GM12878 (cell line): Measurements from ENCODE around the gene USH1G. TPM values are rescaled to one million over a fixed set of nuclear protein-coding genes. Genes with fewer than 3 reads are reported as not detected.

Experiments used
- ASH2L ChIP-seq: fragments of 300-600, 200-600 bp; sonication (generic); IDR thresholded peaks from 2 replicates; pipeline ENCODE4 v1.6.1; 2017; ENCODE audit warnings: low read depth, mild to moderate bottlenecking, borderline replicate concordance
- CBX5 ChIP-seq: sonication (generic); IDR thresholded peaks from 2 replicates; pipeline ENCODE4 v1.6.1; 2016; ENCODE audit warnings: low read depth, moderate library complexity, mild to moderate bottlenecking, inconsistent platforms
- CREB1 ChIP-seq: IDR thresholded peaks from 2 replicates; pipeline ENCODE4 v1.6.1; 2012; ENCODE audit warnings: low read depth, mild to moderate bottlenecking, inconsistent platforms
- ETV6 ChIP-seq, 2 experiments: fragments of 450-650 bp in 1 of 2; IDR thresholded peaks in 1 of 2; conservative IDR thresholded peaks in 1 of 2; 2 replicates each; pipeline ENCODE4 v1.6.1; 2014; ENCODE audit warnings: antibody characterized with exemption in 1 of 2, borderline replicate concordance in 1 of 2, low read depth in 1 of 2, mild to moderate bottlenecking in 1 of 2, moderate library complexity in 1 of 2
- MYC ChIP-seq: IDR thresholded peaks from 2 replicates; pipeline ENCODE4 v1.6.1; 2011; ENCODE audit warnings: mild to moderate bottlenecking, low read length, moderate library complexity, inconsistent platforms; ENCODE audit not compliant: insufficient read depth, insufficient replicate concordance, insufficient read length, severe bottlenecking
- NFIC ChIP-seq: IDR thresholded peaks from 2 replicates; pipeline ENCODE4 v1.6.1; 2012; ENCODE audit warnings: low read depth, mild to moderate bottlenecking, inconsistent platforms, low read length, moderate library complexity
- POLR2AphosphoS5 ChIP-seq: IDR thresholded peaks from 2 replicates; pipeline ENCODE4 v1.6.1; 2011; ENCODE audit warnings: mild to moderate bottlenecking, low read length, inconsistent platforms
- RBBP5 ChIP-seq: fragments of 200-600 bp; sonication (generic); conservative IDR thresholded peaks from 2 replicates; pipeline ENCODE4 v1.6.1; 2016
- SRF ChIP-seq, 2 experiments: IDR thresholded peaks; 2 replicates each; pipeline ENCODE4 v1.6.1; 2011; ENCODE audit warnings: low read depth in 2 of 2, low read length in 2 of 2, mild to moderate bottlenecking in 1 of 2, moderate library complexity in 1 of 2
- STAT1 ChIP-seq: fragments of 450-650 bp; conservative IDR thresholded peaks from 2 replicates; pipeline ENCODE4 v1.6.1; 2014; ENCODE audit warnings: antibody characterized with exemption, mild to moderate bottlenecking
- TCF3 ChIP-seq: IDR thresholded peaks from 2 replicates; pipeline ENCODE4 v1.6.1; 2012; ENCODE audit warnings: low read depth, mild to moderate bottlenecking, low read length, borderline replicate concordance; ENCODE audit not compliant: insufficient read depth
- ZNF384 ChIP-seq: IDR thresholded peaks from 2 replicates; pipeline ENCODE4 v1.6.1; 2012; ENCODE audit warnings: low read depth, mild to moderate bottlenecking, low read length, improper control_type of control experiment, borderline replicate concordance
- ZSCAN29 ChIP-seq: fragments of 450-650 bp; IDR thresholded peaks from 2 replicates; pipeline ENCODE4 v1.6.1; 2017; ENCODE audit warnings: mild to moderate bottlenecking, moderate library complexity
- polyA plus RNA-seq, 11 experiments: library from polyadenylated mRNA; depleted of rRNA in 4 of 11; unstranded in 6 of 11; stranded (reverse) in 5 of 11; fragments of >200 nt; fragmentation: Nextera tagmentation in 4 of 11; fragmentation: Illumina TruSeq in 1 of 11; extraction: Ambion mirVana in 4 of 11; extraction: Trizol in 1 of 11; gene quantifications; 1 replicate in 1 of 11; 2 replicates in 10 of 11; pipeline versions ENCODE4 v1.2.1 to v1.2.3, GENCODE V29; 2011 to 2016; ENCODE audit warnings: inconsistent platforms in 2 of 11, missing spikeins in 2 of 11, low read depth in 1 of 11
- total RNA-seq, 4 experiments: library from RNA; depleted of rRNA in 3 of 4; stranded (reverse); fragments of >200 nt in 3 of 4; fragmentation: Illumina TruSeq in 1 of 4; extraction: Trizol in 1 of 4; gene quantifications; 2 replicates each; pipeline versions ENCODE4 v1.2.1 to v1.2.3, GENCODE V29; 2013 to 2021
- TF ChIP-seq, protein P1 (sequence below): fragments of 450-650 bp; formaldehyde crosslinking; IDR thresholded peaks from 2 replicates; pipeline ENCODE4 v1.4.0; 2020; ENCODE audit warnings: mild to moderate bottlenecking, moderate library complexity
- TF ChIP-seq, protein P2 (sequence below): fragments of 450-650 bp; IDR thresholded peaks from 2 replicates; pipeline ENCODE4 v1.6.1; 2017; ENCODE audit warnings: antibody characterized with exemption, mild to moderate bottlenecking, moderate library complexity
- TF ChIP-seq, protein P3 (sequence below): fragments of 450-650 bp; IDR thresholded peaks from 2 replicates; pipeline ENCODE4 v1.6.1; 2016; ENCODE audit warnings: mild to moderate bottlenecking

The USH1G gene
- total and polyA plus RNA-seq, 10 of the 15 experiments (the other 5 are each of a cell fraction or from before 2014, with no cell fraction given): 0.05 to 0.62 (median 0.09) TPM; not detected in 7

DNA sequence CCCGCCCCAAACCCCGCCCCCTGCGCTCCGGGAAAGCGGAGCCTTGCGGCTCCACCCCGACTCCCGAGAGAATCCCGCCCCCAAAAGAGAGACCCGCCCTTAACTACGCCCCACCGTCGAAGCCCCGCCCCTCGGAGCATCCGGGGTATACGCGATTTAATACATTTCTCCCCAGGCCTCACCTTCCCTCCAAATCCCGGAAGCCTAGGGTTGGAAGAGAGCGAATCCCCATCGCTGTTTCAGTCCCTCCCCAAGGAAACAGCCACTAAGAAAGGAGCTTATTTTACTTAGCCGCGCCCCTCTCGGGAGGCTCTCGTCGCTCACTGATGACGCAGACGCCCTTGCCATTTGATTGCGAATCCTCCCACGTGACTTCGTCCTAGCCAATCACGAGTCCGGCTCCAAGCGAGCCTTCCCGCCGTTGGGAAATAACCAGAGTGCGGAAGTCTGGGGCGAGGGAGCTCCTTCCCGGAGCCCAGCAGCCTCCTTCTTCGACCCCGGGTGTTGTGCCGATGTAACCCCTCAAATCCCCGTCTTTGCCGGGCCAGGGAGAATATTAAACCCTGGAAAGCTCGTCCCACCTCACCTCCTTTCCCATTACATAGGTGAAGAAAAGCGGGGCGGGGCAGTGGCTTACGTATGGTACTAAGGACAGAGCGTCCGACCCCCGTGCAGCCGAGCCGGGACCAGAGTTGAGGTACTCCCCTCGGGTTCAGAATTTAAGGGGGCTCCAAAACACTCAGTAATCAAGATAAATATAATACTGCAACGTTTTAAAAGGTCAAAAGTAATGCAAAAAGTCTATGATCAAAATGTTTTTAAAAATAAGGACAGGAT lies 49.8 kb downstream of the USH1G start (continued):
- no peak for TF ChIP-seq MYC
- TF ChIP-seq SRF (IDR thresholded peaks at IDR 0.05; ENCODE audit: low read depth in 2 of 2, low read length in 2 of 2): peak in 1 of 2 experiments; percentile 84; a peak in 3 of 4 replicates
- no peak for TF ChIP-seq ZNF384
- no peak; the same call in 1 of the 2 replicates for TF ChIP-seq NFIC
- TF ChIP-seq STAT1: no peak; the same call in 1 of the 2 replicates
- peak; percentile 96 for TF ChIP-seq POLR2AphosphoS5
- TF ChIP-seq, protein P1, sequence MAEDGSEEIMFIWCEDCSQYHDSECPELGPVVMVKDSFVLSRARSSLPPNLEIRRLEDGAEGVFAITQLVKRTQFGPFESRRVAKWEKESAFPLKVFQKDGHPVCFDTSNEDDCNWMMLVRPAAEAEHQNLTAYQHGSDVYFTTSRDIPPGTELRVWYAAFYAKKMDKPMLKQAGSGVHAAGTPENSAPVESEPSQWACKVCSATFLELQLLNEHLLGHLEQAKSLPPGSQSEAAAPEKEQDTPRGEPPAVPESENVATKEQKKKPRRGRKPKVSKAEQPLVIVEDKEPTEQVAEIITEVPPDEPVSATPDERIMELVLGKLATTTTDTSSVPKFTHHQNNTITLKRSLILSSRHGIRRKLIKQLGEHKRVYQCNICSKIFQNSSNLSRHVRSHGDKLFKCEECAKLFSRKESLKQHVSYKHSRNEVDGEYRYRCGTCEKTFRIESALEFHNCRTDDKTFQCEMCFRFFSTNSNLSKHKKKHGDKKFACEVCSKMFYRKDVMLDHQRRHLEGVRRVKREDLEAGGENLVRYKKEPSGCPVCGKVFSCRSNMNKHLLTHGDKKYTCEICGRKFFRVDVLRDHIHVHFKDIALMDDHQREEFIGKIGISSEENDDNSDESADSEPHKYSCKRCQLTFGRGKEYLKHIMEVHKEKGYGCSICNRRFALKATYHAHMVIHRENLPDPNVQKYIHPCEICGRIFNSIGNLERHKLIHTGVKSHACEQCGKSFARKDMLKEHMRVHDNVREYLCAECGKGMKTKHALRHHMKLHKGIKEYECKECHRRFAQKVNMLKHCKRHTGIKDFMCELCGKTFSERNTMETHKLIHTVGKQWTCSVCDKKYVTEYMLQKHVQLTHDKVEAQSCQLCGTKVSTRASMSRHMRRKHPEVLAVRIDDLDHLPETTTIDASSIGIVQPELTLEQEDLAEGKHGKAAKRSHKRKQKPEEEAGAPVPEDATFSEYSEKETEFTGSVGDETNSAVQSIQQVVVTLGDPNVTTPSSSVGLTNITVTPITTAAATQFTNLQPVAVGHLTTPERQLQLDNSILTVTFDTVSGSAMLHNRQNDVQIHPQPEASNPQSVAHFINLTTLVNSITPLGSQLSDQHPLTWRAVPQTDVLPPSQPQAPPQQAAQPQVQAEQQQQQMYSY (CRISPR knock-in tag): no peak
- TF ChIP-seq, protein P2, sequence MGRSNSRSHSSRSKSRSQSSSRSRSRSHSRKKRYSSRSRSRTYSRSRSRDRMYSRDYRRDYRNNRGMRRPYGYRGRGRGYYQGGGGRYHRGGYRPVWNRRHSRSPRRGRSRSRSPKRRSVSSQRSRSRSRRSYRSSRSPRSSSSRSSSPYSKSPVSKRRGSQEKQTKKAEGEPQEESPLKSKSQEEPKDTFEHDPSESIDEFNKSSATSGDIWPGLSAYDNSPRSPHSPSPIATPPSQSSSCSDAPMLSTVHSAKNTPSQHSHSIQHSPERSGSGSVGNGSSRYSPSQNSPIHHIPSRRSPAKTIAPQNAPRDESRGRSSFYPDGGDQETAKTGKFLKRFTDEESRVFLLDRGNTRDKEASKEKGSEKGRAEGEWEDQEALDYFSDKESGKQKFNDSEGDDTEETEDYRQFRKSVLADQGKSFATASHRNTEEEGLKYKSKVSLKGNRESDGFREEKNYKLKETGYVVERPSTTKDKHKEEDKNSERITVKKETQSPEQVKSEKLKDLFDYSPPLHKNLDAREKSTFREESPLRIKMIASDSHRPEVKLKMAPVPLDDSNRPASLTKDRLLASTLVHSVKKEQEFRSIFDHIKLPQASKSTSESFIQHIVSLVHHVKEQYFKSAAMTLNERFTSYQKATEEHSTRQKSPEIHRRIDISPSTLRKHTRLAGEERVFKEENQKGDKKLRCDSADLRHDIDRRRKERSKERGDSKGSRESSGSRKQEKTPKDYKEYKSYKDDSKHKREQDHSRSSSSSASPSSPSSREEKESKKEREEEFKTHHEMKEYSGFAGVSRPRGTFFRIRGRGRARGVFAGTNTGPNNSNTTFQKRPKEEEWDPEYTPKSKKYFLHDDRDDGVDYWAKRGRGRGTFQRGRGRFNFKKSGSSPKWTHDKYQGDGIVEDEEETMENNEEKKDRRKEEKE: no peak
- no peak for TF ChIP-seq RBBP5
- TF ChIP-seq ETV6 (conservative IDR thresholded peaks at IDR 0.05 in 1 of 2, IDR thresholded peaks at IDR 0.05 in 1 of 2; ENCODE audit: borderline replicate concordance in 1 of 2, low read depth in 1 of 2): no peak
- TF ChIP-seq CREB1: peak; percentile 100
- no peak for TF ChIP-seq ASH2L
- no peak for TF ChIP-seq CBX5
- TF ChIP-seq, protein P3, sequence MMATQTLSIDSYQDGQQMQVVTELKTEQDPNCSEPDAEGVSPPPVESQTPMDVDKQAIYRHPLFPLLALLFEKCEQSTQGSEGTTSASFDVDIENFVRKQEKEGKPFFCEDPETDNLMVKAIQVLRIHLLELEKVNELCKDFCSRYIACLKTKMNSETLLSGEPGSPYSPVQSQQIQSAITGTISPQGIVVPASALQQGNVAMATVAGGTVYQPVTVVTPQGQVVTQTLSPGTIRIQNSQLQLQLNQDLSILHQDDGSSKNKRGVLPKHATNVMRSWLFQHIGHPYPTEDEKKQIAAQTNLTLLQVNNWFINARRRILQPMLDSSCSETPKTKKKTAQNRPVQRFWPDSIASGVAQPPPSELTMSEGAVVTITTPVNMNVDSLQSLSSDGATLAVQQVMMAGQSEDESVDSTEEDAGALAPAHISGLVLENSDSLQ: 0 out of 2 replicates have a peak, but pooled peaks have one; percentile 32
- TF ChIP-seq ZSCAN29: no peak
- peak; percentile 47; the same call in 1 of the 2 replicates for TF ChIP-seq TCF3
